Panc1 (cell line): ENCODE data around the gene ATIC.

ENCODE experiments used
- CTCF ChIP-seq: fragments of 450-650 bp; IDR thresholded peaks from 2 replicates; pipeline ENCODE4 v1.5.1; 2017; ENCODE audit warnings: mild to moderate bottlenecking
- POLR2AphosphoS5 ChIP-seq: IDR thresholded peaks from 2 replicates; pipeline ENCODE4 v1.6.1; 2012; ENCODE audit warnings: mild to moderate bottlenecking, low read depth, low read length, moderate library complexity
- REST ChIP-seq, 2 experiments: IDR thresholded peaks; 2 replicates each; pipeline ENCODE4 v1.6.1; 2011 to 2012; ENCODE audit warnings: low read depth in 2 of 2, control low read depth in 1 of 2, low read length in 1 of 2, mild to moderate bottlenecking in 1 of 2, moderate library complexity in 1 of 2; ENCODE audit not compliant: insufficient read depth in 1 of 2

- TF ChIP-seq CTCF (no peak), POLR2AphosphoS5 (no peak), REST (IDR thresholded peaks at IDR 0.05; ENCODE audit: insufficient read depth in 1 of 2, low read depth in 2 of 2, low read length in 1 of 2) (no peak)
These were observed 48.7 kb downstream of the ATIC start for GRCh38 chr2:215360596-215360995.
